Stimulated activated CD8-positive, alpha-beta memory T cell treated with anti-CD3 and anti-CD28 coated beads, Interleukin-2, amount 100 ng/mL, for 48 hours (primary cell): ENCODE results near the gene OR4E2.
"Not testable (repeated sequence)": the region's sequence is repeated elsewhere in the genome, so short reads cannot be mapped to it uniquely, and the experiment has no call there.

Experiments
- DNase-seq, 2 donors: peaks; one replicate each; pipeline ENCODE4 v3.0.0-alpha.2; 2020; ENCODE audit warnings: low read depth in 2 of 2

Gene OR4E2

DNA sequence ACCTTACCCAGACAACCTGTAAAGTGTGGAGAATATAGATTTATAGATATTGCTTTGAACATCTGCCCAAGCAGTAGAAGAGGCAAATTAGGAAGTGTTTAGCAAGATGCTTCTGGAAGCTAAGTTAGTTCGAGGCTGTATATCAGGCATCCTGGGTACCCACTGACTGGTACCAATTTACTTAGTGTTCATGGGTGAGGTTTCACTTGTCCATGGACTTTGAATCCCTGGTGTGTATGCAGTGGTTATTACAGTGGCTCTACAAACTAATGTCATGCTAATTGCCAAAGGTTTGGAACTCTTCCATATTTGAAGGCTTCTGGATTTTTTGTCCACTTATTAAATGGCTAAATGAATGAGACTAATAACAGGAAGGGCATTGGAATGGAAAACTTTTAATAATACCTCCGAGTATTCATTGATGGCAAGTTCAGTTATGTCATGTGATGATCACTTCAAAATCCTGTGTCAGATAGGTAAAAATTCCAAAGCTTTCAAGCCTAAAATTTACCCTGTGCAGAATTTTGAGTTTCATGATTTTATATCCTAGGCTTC is at the start of gene OR4E2:
Gene OR4E2, plus strand, starts transcription at position 505 of the 555 bp plus-strand sequence. CDS start 11,248 bp downstream, outside the sequence.
- DNase-seq, result no peak

DNA sequence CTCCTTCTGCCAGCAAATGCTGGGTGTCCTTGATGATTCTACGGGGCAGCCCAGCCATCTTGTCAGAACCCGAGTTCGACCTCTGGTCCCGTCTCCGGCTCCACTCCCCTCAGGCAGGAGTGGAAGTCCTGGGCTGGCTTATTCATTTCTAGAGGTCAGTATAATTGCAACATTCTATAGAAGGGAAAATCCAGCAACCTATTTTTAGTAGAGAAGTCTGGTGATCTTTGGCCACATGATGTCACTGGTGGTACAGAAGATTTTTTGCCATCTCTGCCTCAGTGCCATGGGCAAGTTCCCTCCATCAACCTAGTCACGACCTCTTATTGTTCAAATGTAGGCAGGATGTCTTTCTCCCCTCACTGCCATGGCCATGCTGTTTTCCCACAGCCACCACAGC is 41.3 kb upstream of the OR4E2 start:
- no peak for DNase-seq

- no peak for DNase-seq
These were observed 39.4 kb upstream of the OR4E2 start for GRCh38 chr14:21614240-21614639.

DNA sequence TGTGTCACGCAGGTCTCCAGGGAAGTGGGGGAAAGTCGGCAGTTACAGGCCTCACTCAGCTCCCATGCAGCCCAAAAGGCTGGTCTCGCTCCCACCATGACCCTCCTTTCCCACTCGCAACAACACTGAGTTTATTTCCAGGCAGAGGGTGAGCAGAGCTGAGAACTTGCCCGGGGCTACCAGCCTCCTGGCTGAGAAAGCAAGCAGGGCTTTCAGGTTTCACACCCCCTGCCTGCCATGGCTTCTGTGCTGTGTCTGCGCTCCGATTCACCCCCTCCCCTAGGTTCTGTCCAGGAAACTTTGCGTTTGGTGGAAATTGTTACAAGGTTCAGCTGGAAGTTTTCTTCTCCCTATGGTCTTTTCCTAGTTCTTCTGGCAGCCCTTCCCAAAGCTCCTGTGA is 36.0 kb upstream of the OR4E2 start:
- DNase-seq, result no peak

GRCh38 chr14:21626491-21627230 is 27.0 kb upstream of the OR4E2 start:
- DNase-seq, result no peak

GRCh38 chr14:21630503-21630902 is 23.1 kb upstream of the OR4E2 start:
- DNase-seq, result not testable (repeated sequence)

- DNase-seq, result no peak
These were observed 22.6 kb upstream of the OR4E2 start for GRCh38 chr14:21631084-21631483.

GRCh38 chr14:21634840-21635239 is 18.8 kb upstream of the OR4E2 start, which contains the start of gene OR10G2:
Gene OR10G2 (minus strand): TSS chr14:21634940. CDS start chr14:21634842, 98 bp downstream.
- DNase-seq, result no peak

GRCh38 chr14:21642683-21643082 is 11.0 kb upstream of the OR4E2 start:
- DNase-seq, result no peak

DNA sequence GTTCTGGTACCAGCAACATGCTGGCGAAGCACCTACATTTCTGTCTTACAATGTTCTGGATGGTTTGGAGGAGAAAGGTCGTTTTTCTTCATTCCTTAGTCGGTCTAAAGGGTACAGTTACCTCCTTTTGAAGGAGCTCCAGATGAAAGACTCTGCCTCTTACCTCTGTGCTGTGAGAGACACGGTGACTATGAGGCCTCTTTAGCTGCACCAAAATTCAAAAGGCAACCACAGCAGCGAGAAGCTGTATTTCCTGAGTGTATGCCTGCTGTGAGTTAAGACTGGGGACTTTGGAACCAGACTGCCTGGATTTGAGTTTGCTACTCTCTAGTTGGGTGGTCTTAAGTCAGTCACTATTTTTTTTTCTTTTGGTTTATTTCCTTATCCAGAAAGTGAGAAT is 10.2 kb upstream of the OR4E2 start:
- DNase-seq, result no peak

- DNase-seq, result no peak
These were observed 6.3 kb upstream of the OR4E2 start for GRCh38 chr14:21647380-21647779.

- DNase-seq, result no peak
These were observed 1.3 kb upstream of the OR4E2 start for GRCh38 chr14:21652209-21652808.

DNA sequence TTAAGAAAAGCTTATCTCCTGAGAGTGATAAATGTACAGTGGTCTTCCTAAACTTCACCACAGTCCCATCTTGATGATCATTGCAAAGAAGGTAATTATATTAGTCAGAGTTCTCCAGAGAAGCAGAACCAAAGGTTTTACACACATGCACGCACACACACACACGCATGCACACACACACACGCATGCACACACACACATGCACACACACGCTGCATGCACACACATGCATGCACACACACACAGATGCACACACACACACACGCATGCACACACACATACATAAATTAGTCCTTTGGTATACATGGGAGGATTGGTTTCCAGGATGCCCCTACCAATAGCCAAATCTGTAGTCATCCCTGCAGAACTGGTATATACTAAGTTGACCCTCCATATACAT is 580 bp downstream of the OR4E2 start:
- DNase-seq, result no peak

GRCh38 chr14:21656980-21657379 is 3.3 kb downstream of the OR4E2 start:
- no peak for DNase-seq

- no peak for DNase-seq
These were observed 14.7 kb downstream of the OR4E2 start for GRCh38 chr14:21668377-21668776.

DNA sequence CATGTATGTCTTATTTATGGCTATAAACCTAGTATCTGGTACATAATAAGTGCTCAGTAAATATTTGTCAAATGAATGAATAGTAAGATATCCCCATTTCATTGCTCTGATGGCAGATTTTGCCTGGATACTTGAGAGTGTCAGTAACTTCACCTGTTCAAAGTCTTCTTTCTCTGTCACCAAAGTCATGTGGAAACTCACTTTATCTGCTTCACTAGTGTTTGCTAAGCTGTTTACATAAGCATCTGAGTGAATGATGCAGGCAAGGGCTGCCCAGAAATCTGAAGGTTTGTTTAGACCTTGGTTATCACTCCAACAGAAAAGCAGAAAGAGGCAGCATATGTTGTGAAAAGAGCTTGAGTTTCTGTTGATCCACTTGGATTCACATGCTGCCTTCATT is 15.6 kb downstream of the OR4E2 start:
- no peak for DNase-seq

- no peak for DNase-seq
These were observed 17.7 kb downstream of the OR4E2 start for GRCh38 chr14:21671371-21671770.

DNA sequence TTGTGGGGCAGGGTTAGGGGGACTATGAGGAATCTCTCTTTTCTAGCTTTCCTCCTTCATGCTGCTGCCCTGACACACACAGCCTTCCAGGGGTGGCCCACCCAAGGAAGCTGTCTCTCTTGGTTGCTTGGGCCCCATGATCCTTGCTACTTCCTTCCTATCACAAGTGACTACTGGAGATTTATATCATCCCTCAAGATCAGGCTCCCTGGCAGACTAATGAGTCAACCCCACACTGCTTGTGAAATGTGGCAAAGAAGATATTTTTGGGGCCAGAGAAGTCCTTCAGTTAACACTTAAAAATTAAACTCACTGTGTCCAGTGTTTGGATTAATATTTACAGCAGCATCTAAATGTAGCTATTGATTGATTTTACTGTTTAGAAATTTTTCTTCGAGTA is 18.5 kb downstream of the OR4E2 start:
- no peak for DNase-seq

- DNase-seq, result no peak
These were observed 20.1 kb downstream of the OR4E2 start, which contains the start of gene OR4E1 for GRCh38 chr14:21673718-21674117. Gene OR4E1 (minus strand): TSS chr14:21673818. CDS start chr14:21670935, 2,883 bp downstream.

DNA sequence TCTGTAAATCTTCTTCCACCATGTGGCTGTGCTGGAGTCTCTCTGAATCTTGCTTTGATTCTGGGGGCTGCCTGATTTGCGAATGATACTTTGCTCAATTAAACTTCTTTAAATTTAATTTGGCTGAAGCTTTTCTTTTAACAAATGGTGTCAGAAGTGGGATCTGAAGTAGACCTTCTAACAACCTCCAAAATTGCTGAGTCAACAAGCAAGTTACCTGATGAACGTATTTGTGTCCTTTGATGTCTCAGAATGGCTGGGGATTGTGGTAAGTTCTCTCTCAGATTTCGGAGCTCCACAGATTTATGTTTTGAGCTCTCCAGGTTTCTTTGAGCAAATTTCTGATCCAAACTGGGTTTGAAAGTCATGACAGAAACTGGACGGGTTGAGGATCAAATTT is 21.9 kb downstream of the OR4E2 start:
- DNase-seq, result no peak

- no peak for DNase-seq
These were observed 26.4 kb downstream of the OR4E2 start for GRCh38 chr14:21680072-21680471.

GRCh38 chr14:21686468-21686867 is 32.8 kb downstream of the OR4E2 start:
- no peak for DNase-seq

- no peak for DNase-seq
These were observed 40.8 kb downstream of the OR4E2 start for GRCh38 chr14:21694425-21694824.
